Keratinocyte (primary cell): ENCODE data around the gene NOS1AP. TPM values are rescaled to one million over a fixed set of nuclear protein-coding genes. Genes with fewer than 3 reads are reported as not detected.

ENCODE experiments used
- DNase-seq: peaks from one replicate; pipeline ENCODE4 v3.0.0-alpha.2; 2011; ENCODE audit warnings: low read depth, missing footprints, low spot score
- FAIRE-seq: peaks from 2 replicates; lab custom pipeline; 2011; peaks lifted over from hg19 to GRCh38; lab: Jason Lieb, UNC
- H2AFZ ChIP-seq: 2 replicates; pipeline ENCODE4 v1.6.0; 2012; ENCODE audit warnings: low read length, control low read depth, inconsistent platforms; ENCODE audit not compliant: control insufficient read depth
- H3K27ac ChIP-seq: 2 replicates; pipeline ENCODE4 v1.5.1; 2011; ENCODE audit warnings: low read length; ENCODE audit not compliant: control insufficient read depth, insufficient read depth
- H3K27me3 ChIP-seq: 3 replicates; pipeline ENCODE4 v1.6.0; 2011; ENCODE audit warnings: low read length; ENCODE audit not compliant: control insufficient read depth, insufficient read depth; ENCODE audit errors: extremely low read depth
- H3K36me3 ChIP-seq, 2 experiments: 2 replicates in 1 of 2; 3 replicates in 1 of 2; pipeline ENCODE4 v1.5.1; 2011; ENCODE audit warnings: low read length in 2 of 2, mild to moderate bottlenecking in 1 of 2; ENCODE audit not compliant: control insufficient read depth in 2 of 2, insufficient read depth in 2 of 2; ENCODE audit errors: extremely low read depth in 1 of 2
- H3K4me1 ChIP-seq: 3 replicates; pipeline ENCODE4 v1.5.1; 2011; ENCODE audit warnings: low read length; ENCODE audit not compliant: control insufficient read depth, insufficient read depth; ENCODE audit errors: extremely low read depth
- H3K4me2 ChIP-seq: 3 replicates; pipeline ENCODE4 v1.6.0; 2011; ENCODE audit warnings: low read depth, low read length; ENCODE audit not compliant: control insufficient read depth, insufficient read depth; ENCODE audit errors: extremely low read depth
- H3K4me3 ChIP-seq, 3 experiments: fragments of 200-600 bp in 1 of 3; sonication (generic) in 1 of 3; 2 replicates in 2 of 3; 3 replicates in 1 of 3; pipeline ENCODE4 v1.5.1; 2011 to 2016; ENCODE audit warnings: low read length in 3 of 3, mild to moderate bottlenecking in 3 of 3, control low read depth in 2 of 3, inconsistent platforms in 1 of 3, low read depth in 1 of 3, mixed read lengths in 1 of 3, mixed run types in 1 of 3, moderate library complexity in 1 of 3; ENCODE audit not compliant: control insufficient read depth in 2 of 3, insufficient read depth in 2 of 3; ENCODE audit errors: extremely low read depth in 1 of 3
- H3K79me2 ChIP-seq: 2 replicates; pipeline ENCODE4 v1.6.0; 2012; ENCODE audit warnings: low read length; ENCODE audit not compliant: control insufficient read depth, insufficient read depth
- H3K9ac ChIP-seq: 3 replicates; pipeline ENCODE4 v1.6.0; 2011; ENCODE audit warnings: low read length; ENCODE audit not compliant: control insufficient read depth, insufficient read depth; ENCODE audit errors: extremely low read depth
- H3K9me1 ChIP-seq: 3 replicates; pipeline ENCODE4 v1.6.0; 2011; ENCODE audit warnings: low read length; ENCODE audit not compliant: control insufficient read depth, insufficient read depth; ENCODE audit errors: extremely low read depth
- H3K9me3 ChIP-seq: 2 replicates; pipeline ENCODE4 v1.5.1; 2012; ENCODE audit warnings: low read depth, low read length; ENCODE audit not compliant: control insufficient read depth
- H4K20me1 ChIP-seq: 3 replicates; pipeline ENCODE4 v1.6.0; 2011; ENCODE audit warnings: low read length; ENCODE audit not compliant: control insufficient read depth, insufficient read depth; ENCODE audit errors: extremely low read depth
- CTCF ChIP-seq, 3 experiments: IDR thresholded peaks in 1 of 3; conservative IDR thresholded peaks in 1 of 3; optimal IDR thresholded peaks in 1 of 3; 2 replicates in 2 of 3; 3 replicates in 1 of 3; pipeline versions ENCODE3 to v1.5.1; 2011; ENCODE audit warnings: low read length in 3 of 3, mild to moderate bottlenecking in 3 of 3, moderate library complexity in 2 of 3, control low read depth in 1 of 3, inconsistent platforms in 1 of 3; ENCODE audit not compliant: insufficient read depth in 2 of 3; ENCODE audit errors: extremely low read depth in 1 of 3
- EZH2 ChIP-seq: IDR thresholded peaks from one replicate; pipeline ENCODE4 v1.6.1; 2012; ENCODE audit warnings: inconsistent platforms, mild to moderate bottlenecking, low read length, moderate library complexity
- dilution Hi-C: fragments of 300-500 bp; cut with MboI; formaldehyde crosslinking; loops from one replicate; pipeline ENCODE4 v1.7.0; 2020; ENCODE audit warnings: low sequenced_read_pairs; ENCODE audit not compliant: extremely low pct_ligation_motif_present
- polyA plus RNA-seq, 5 experiments: library from polyadenylated mRNA; depleted of rRNA in 3 of 5; stranded (reverse) in 3 of 5; stranded (forward) in 1 of 5; unstranded in 1 of 5; fragments of >200 nt; gene quantifications; 1 replicate in 1 of 5; 2 replicates in 3 of 5; 3 replicates in 1 of 5; pipeline versions ENCODE4 v1.2.1 to v1.2.3, GENCODE V29; 2011 to 2012; ENCODE audit warnings: missing spikeins in 2 of 5, low read depth in 1 of 5, low replicate concordance in 1 of 5

The NOS1AP gene
- polyA plus RNA-seq, 1 donor (not counting 4 experiments of a cell fraction or from before 2014, with no cell fraction given) = not detected

GRCh38 chr1:162151900-162152829 lies 82.7 kb downstream of the NOS1AP start:
- peaks cover 4% of the 10 kb centered on the region for H3K4me1 ChIP-seq
- no peak overlapping the region for H3K4me2 ChIP-seq
- no peaks in the 10 kb centered on the region for H3K79me2 ChIP-seq
- H3K9me3 ChIP-seq = no peaks in the 10 kb centered on the region
- TF ChIP-seq CTCF (optimal IDR thresholded peaks at IDR 0.05 in 1 of 3, IDR thresholded peaks at IDR 0.05 in 1 of 3, conservative IDR thresholded peaks at IDR 0.05 in 1 of 3; ENCODE audit: extremely low read depth in 1 of 3, insufficient read depth in 2 of 3, low read length in 3 of 3) = no peak
- no peak for TF ChIP-seq EZH2
- no peak overlapping the region for H3K27ac ChIP-seq
- H3K36me3 ChIP-seq = no peaks in the 10 kb centered on the region
- H3K27me3 ChIP-seq = no peaks in the 10 kb centered on the region
- dilution Hi-C loops = no loop called here
- no peak overlapping the region for H3K4me3 ChIP-seq
- no peak overlapping the region for H3K9ac ChIP-seq
- DNase-seq = no peak
- no peak for FAIRE-seq
- H4K20me1 ChIP-seq = no peaks in the 10 kb centered on the region
- no peak overlapping the region for H2AFZ ChIP-seq
- no peaks in the 10 kb centered on the region for H3K9me1 ChIP-seq

GRCh38 chr1:162153374-162153773 lies 83.9 kb downstream of the NOS1AP start:
- H4K20me1 ChIP-seq = no peaks in the 10 kb centered on the region
- H3K36me3 ChIP-seq = no peaks in the 10 kb centered on the region
- FAIRE-seq (no peak), DNase-seq (no peak)
- H3K9me1 ChIP-seq = no peaks in the 10 kb centered on the region
- no peaks in the 10 kb centered on the region for H3K9me3 ChIP-seq
- no peaks in the 10 kb centered on the region for H3K27me3 ChIP-seq
- no peak overlapping the region for H3K9ac ChIP-seq
- H3K79me2 ChIP-seq = no peaks in the 10 kb centered on the region
- dilution Hi-C loops = no loop called here
- H3K27ac ChIP-seq = no peak overlapping the region
- no peak for TF ChIP-seq EZH2
- no peak for TF ChIP-seq CTCF (optimal IDR thresholded peaks at IDR 0.05 in 1 of 3, IDR thresholded peaks at IDR 0.05 in 1 of 3, conservative IDR thresholded peaks at IDR 0.05 in 1 of 3; ENCODE audit: extremely low read depth in 1 of 3, insufficient read depth in 2 of 3, low read length in 3 of 3)
- no peak overlapping the region for H3K4me2 ChIP-seq
- H3K4me3 ChIP-seq = no peak overlapping the region
- no peak overlapping the region for H2AFZ ChIP-seq
- H3K4me1 ChIP-seq = peaks cover 4% of the 10 kb centered on the region
